HG03378 (cell line): ENCODE measurements around the gene GPR183.

Experiments used
- ATAC-seq: cut with Tn5 transposase; IDR thresholded peaks from one replicate; pipeline ENCODE4 v1.9.1; 2021; ENCODE audit warnings: mild to moderate bottlenecking, moderate library complexity; ENCODE audit not compliant: unreplicated experiment

GPR183 gene

GRCh38 chr13:99313501-99313900 lies 6.3 kb upstream of the GPR183 start:
- ATAC-seq = no peak

- no peak for ATAC-seq
Measured at GRCh38 chr13:99312493-99312883, 5.3 kb upstream of the GPR183 start.

DNA sequence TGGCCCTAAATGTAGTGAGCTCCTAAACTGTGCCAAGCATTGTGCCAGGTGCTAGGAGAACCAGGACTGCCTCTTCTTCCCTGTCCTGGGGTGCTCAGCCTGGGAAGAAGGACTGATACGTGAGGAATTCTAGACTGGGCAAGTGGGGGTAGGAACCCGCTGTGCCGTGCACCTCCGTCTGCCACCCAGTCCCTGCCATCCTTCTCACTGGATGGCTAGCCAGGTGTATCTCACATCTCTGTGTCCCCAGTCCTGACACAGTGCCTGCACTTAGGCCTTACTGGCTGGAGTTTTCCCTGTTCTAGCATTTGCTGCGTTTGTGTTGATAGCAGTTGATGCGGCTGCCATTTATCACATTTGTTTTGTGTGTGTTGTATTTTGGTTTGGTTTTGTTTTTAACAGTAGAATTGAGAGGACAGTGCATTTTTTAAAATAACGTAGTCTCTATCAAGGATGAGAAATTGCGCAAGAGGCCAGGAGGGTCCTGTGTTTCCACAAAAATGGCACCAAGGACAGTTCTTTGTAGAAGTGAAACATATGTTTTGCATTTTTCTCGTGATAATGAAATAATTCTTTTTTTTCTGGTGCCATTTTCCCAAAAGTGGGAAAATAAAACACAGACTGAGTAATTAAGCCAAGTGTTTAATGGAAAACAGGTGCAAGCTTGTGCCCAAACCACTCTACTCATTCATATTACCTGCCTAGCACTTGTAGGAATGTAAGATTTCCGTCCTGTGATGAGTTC lies 4.7 kb upstream of the GPR183 start:
- no peak for ATAC-seq

GRCh38 chr13:99311137-99311536 lies 3.9 kb upstream of the GPR183 start:
- ATAC-seq = no peak

DNA sequence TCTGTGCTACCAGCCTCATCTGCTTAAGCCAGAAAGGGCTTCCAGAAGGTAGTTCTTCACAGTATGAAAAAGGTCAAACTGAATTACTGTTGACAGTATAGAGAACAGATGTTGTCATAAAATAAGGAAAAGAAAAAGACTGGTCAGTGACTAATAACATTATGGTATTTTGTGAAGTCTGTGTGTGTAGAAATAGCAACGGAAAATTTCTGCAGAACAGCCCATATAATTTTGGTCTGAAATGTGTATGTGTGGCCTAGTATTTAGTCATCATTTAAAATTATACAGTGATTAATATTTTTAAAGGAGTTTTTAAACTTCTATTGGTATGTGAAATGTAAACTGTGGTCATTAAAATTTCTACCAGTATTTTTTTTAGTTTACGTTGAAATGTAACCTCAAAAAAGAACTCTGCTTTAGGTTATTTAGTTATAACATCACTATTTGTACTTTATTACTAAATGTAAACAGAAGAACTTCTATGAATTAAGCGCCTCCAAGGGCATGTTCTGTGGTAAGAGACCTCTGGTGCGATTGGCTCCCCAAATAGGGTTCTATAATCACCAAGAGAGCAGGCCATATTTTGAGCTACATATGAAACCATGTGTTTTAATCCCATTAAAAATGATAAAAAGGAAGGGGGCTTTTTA lies 3.3 kb upstream of the GPR183 start:
- peak; percentile 48 for ATAC-seq

- no peak for ATAC-seq
Measured at GRCh38 chr13:99308471-99309087, 1.4 kb upstream of the GPR183 start.

GRCh38 chr13:99307648-99308339 lies 595 bp upstream of the GPR183 start:
- ATAC-seq = no peak

DNA sequence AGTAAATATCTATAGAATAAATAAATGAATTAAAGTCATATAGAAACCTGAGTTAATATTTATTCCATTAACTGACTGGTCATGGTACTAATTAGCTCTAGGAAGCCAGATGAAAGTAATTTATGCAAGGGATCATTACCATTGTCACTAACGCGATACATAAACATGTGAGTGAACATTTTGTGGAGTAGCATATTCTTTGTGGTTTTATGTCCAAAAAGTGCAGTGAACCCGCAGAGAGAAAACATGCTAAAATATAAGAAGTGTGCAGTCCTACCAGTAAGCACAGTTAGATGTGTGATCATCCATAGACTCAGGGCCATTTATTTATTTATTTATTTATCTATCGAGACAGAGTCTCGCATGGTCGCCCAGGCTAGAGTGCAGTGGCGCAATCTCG lies 1.6 kb downstream of the GPR183 start:
- no peak for ATAC-seq

DNA sequence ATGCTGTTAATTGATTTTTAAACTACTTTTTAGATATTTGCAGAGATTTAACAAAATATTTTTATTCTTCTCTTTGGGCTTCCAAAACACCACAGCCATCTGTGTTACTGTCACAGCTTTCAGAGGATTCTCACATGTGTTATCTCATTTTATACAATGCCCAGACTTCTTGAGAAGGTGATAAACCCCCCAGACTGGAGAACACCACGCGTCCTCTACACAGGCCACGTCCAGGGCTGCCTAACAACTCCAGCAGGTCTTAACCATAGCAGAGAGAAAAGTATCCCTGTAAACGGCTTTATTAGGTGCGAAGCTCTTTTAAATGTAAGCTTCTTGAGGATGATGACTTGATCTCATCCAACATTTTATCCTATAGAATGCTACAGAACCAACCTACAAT lies 2.0 kb downstream of the GPR183 start:
- no peak for ATAC-seq

DNA sequence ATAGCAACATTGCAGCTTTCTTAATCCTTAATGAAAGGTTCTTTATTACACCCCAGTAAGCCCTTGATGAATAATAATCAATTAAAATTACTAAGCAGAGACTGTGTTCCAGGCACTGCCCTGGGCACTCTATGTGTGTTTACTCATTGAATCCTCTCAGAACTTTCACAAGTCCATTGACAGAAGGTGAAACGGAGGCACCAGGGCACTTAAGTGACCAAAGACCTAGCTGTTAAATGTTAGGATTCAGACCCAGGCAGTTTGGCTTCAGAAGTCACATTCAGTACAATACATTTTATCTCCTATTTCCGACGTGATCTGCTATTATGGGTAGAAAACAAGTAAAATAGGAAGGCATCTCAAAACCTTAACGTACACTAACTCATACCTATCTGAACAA lies 2.7 kb downstream of the GPR183 start:
- no peak for ATAC-seq

- ATAC-seq = no peak
Measured at GRCh38 chr13:99303863-99304521, 3.2 kb downstream of the GPR183 start.

DNA sequence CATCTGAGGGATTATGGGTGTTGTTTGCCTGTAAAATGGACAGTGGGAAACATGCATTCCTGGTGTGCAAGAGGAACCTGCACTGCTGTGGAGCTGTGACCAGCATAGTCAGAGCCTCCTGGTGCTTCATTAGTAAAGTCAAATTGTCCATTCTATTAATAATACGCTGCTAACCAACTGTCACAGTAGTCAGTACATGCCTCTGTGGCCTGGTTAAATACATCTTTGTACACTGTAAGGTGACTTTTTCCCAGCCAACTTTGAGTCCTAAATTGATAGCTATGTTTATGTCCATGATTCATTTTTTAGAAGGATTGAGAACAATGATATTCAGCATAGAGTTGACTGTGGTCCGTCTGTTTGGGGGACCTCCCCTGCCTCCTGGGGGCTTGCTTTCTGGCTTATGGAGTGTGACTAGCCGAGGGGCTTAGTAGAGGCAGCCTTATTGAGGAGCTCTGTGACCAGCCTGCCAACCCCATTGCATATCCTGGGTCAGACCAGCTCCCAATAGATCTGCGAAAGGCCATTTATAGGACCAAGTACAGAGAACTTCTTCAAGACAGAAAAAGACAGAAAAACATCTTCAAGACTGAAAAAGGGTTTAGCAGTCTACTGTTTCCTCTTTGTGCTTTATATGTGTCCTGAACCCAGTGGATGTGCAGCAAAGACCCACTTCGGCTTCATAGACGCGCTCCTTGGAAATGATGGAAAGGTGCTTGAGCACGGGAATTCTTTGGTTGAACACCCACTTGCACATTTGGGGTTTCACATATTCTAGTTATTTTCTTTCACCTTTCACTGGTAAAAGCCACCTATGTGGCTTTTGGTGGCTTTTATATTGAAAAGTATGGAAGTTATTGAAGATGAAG lies 4.3 kb downstream of the GPR183 start:
- no peak for ATAC-seq

- ATAC-seq = no peak
Measured at GRCh38 chr13:99301913-99302636, 5.1 kb downstream of the GPR183 start.

DNA sequence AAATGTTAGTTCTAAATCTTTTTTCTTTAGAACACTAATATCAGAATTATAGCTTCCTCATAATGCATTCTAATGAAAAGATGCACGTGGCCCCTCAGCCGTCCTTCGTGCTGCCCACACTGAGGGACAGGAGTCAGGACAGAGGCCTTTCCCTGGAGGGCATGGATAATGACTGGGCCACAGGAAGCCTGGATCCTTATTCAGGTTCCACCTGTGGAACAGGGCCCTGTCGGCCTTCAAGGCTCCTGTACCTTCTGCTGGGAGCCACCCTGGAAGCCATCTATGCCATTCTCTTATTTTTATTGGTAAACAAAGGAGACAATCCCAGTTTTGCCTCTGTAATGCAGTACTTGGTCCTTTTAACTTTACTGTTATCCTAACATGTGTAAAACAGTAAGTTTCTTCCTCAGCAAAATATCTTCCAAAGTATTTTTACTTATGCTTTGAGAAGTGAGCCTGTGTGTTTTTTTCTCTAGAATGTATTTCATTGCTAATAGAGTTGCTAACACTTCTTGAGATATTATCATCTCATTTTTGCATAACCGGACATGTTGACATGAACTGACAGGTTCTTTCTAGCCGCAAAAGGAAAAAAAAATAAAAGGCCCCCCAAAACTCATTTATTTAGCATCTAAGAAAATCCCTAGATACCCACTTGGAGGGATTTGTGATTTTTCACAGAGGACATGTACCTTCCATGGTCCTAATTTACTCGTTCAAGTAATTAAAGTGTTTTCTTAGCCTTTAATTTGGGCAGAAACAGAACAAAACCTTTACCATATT lies 6.0 kb downstream of the GPR183 start:
- ATAC-seq = no peak

DNA sequence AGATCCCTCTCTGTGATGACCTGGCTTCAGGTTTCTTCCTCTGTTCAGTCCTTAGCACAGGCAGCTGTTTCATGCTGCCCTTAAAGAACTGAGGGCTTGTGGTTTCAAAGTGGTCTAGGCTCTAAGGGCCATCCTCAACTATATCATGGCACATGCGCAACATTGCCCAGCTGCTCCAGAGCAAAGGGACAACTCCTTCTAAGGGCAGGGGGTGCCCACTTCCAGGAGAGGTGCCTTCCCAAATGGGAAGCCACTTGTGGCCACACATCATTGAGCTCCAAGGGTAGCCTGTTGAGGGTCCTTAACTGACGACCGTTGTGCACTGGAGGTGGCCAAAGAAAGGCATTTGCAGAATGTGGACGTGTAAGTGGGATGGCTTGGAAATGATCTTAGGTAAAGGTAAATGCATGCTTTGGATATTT lies 7.3 kb downstream of the GPR183 start:
- no peak for ATAC-seq

DNA sequence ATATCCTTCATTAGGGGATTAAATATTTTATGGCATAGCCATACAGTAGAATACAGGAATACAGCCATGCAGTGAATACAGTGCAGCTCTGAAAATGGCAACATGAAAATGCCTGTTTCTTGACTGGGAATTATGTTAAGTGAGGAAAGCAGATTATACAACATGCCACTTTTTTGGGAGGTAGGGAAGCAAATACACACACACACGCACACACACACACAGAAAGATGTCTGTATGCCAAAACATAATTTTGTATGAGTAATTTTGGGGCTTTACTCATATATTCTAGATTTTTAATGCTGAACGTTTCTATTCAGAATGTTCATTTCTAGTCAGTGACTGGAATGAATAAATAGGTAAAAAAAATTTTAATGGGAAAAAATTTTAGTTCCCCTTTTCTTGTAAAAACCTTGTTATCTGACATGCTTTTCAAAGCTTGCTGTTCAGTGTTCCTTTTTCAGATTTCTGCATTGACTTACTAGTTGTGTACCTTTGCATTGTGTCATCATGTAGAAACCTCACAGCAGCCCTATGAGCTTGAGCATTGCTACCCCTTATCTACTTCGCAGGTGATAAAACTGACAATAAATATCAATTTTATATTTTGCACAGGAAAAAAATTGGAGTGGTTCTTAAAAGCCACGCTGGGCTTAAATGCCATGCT lies 7.8 kb downstream of the GPR183 start:
- ATAC-seq = no peak

DNA sequence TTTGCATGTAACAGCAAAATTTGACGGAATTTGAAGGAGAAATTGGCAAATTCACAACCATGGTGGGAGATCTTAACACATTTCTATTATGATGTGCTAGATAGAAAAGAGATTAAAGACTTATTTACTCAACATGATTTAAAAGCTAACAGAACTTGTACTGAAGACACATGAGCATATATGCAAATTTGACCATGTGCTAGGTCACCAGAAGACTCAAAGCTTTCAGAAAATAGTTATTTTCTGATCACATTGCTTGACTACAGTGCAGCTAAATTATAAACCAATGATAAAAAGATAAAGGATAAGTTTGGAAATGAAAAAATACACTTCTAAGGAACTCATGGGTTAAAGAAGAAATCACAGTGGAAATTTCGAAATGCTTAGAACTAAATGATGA lies 9.1 kb downstream of the GPR183 start:
- ATAC-seq = no peak

GRCh38 chr13:99297331-99297730 lies 9.9 kb downstream of the GPR183 start:
- no peak for ATAC-seq
